GM21737 (cell line): Measurements from ENCODE around the gene ENTHD1.
"Not testable (repeated sequence)": the region's sequence is repeated elsewhere in the genome, so short reads cannot be mapped to it uniquely, and the experiment has no call there.

Experiments
- ATAC-seq: cut with Tn5 transposase; IDR thresholded peaks from one replicate; pipeline ENCODE4 v1.9.1; 2021; ENCODE audit warnings: mild to moderate bottlenecking, moderate library complexity; ENCODE audit not compliant: unreplicated experiment

ENTHD1 gene

DNA sequence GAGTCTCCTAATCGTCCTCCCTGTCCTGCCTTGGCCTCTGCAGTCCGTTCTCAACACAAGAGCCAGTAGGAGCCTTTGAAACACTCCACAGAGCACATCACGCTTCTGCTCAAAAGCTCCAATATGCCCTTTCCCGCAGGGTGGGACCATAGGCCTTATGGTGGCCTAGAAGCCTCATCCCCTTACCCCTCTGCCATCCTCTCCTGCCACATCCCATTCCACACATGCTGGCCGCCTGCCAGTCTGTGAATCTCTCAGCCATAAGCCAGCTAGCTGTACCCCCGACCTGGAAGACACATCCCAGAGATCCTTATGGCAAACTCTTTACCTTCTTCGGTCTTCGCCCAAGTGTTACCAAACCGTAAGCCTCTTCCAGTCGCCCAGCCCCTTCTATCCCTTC lies 157.8 kb downstream of the ENTHD1 start:
- no peak for ATAC-seq

DNA sequence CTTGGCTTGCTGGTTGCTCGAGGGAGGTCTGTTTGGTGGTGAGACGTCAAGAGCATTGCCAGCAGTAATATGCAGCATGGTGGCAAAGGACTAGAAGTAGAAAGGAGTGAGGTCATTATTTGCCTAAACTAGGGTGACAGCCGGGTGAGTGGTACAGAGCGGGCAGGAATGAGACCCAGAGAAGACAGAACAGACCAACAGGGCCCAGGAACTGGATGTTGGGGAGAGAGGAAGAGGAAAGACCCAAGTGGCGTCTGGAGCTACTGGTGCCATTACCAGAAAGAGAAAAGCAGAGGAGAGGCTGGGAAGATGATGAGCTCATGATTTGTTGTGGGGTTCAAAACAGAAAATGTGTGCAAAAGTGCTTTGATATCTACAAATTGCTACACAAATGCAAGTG lies 158.7 kb downstream of the ENTHD1 start:
- no peak for ATAC-seq

DNA sequence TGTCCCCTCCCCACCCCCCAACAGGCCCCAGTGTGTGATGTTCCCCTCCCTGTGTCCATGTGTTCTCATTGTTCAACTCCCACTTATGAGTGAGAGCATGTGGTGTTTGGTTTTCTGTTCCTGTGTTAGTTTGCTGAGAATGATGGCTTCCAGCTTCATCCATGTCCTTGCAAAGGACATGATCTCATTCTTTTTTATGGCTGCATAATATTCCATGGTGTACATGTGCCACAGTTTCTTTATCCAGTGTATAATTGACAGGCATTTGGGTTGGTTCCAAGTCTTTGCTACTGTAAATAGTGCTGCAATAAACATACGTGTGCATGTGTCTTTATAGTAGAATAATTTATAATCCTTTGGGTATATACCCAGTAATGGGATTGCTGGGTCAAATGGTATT lies 159.5 kb downstream of the ENTHD1 start:
- not testable (repeated sequence) for ATAC-seq

DNA sequence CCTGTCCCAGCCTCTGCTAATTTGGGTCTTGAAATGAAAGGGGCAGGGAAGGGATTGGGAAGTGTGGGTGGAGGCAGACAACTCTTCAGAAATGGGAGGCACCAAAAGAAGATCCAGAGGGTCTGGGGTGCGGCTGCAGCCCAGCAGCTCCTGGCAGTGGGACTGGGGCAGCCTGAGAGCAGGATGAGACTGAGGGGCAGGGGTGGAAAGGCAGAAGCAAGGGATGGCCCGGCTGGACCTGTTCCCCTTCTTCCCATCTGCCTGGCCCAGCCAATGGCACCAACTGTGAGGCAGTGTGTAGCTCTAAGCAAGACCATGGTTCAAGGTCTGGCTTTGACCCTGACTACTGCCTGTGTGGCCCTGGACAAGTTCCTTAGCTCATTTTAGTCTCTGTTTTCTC lies 160.4 kb downstream of the ENTHD1 start:
- ATAC-seq = no peak

DNA sequence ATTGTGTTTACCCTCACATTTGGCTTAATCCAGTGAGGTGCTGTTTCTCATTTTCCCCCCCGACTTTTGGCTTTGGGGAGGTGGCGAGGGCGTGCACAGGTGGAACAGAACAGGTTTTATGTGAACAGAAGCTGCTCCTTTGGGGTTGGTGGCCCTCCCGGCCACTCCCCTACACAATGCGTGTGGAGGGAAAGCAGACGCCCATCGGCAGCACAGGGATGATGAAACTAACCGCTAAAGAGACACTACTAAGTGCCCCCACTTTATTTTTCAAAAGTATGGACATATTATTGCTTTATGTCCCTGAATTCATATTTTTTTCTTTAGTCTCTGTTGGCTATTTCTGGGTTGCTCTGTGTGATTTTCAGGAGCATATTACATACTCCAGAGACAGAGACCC lies 160.9 kb downstream of the ENTHD1 start:
- no peak for ATAC-seq

DNA sequence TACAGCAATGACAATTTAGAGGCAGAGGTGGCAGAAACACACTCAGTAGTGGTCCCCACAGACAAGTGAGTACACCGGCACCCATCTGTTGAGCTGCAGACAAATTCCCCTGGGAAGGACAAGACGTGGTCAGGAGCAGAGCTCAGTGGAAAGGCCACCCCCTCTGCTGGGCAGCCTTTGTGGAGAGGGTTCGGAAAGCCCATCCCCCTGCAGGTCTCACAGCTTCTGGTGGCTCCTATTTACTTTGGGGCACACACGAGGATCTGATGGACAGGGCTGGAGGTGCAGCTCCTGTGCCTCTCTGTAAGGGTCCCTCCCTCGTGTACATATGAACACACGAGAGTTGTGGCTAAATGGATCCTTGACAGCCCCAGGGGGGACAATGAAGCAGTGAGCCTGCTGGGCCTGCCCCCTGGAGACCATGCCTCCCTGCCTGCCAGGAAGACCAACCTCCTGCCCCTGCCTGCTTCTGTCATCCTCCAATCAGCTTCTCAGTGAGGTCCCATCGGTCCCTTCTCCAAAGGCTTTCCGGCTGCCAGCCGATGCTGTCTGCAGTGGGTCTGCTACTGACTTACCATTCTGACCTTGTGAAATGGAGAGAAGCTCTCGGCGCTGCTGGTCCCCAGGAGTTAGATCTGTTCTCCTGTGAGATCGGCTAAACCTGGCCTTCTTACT lies 161.5 kb downstream of the ENTHD1 start:
- no peak for ATAC-seq

DNA sequence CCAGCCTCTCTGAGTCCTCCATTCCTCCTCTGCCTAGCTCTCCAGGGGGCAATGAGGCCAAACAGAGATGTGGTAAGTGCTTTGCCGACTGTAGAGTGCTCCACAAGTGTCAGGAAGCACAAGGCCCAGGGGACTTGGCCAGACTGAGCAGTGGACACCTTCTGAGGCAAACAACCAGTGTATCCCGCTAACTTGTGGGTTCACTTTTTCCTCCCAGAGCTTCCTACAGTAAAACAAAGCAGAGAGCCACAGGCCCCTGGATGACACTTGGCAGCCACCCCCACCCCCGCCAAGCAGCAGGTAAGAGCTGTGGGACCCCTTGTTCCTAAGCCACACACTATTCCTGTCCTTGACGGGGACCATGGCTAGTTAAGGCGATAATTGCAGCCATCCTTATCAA lies 162.1 kb downstream of the ENTHD1 start:
- ATAC-seq = no peak

DNA sequence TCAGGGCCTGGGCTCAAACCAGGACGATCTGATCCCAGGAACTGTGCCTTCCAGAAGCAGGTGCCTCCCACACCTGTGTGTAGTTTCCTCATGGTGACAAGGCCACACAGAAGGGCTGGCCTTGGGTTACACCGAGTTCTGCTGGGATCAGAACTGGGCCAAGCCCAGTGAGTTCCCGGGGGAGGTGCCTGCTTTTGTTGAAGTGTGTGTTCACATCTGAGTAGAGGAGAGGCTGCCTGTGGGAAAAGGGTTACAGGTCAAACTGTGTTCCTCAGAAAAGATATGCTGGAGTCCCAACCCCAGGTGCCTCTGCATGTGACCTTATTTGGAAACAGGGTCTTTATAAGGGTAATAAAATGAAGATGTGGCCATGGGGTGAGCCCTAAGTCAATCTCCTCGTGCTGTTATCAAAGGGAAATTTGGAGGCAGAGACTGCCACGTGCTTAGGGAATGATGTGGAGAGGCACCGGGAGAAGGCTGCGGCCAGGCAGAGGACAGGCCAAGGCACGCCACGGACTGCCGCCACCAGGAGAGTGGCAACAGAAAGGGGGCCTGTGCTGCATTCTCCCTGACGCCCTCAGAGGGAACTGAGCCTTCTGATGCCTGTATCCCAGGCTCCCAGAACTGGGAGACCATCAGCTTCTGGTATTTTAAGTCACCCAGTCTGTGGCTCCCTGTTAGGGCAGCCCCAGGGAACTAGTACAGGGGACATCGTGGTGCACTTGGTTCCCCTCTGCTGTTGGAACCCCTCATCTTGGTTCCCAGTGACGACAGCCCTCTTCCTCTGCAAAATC lies 164.2 kb downstream of the ENTHD1 start:
- ATAC-seq = no peak

DNA sequence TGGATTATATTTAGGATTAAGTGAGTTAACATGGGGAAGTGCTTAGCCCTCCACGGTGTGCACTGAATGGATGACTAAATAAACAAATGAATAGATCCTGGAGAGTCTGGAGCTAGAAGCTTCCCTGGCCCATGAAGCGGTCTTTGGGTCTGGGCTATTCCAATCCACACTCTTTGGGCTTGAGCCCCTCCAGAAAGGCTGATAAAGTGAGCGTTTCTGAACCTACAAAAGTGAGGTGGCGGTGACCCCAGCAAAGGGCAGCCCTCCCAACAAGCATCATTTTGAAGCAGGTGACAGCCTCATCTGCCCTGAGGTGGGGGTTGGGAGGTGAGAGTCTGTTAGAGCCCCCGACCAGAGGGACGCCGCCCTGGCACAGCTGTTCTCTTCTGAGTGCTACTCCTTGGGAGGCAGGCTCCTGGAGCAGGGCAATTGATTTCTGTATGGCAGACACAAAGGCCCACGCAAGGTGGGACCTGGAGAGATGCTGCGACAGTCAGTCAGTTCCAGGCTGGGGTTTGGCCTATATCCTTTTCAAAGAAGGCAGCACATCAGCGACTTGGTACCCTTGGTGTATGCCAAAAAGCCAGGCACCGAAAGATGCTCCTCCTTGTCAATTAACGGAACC lies 165.2 kb downstream of the ENTHD1 start:
- no peak for ATAC-seq

DNA sequence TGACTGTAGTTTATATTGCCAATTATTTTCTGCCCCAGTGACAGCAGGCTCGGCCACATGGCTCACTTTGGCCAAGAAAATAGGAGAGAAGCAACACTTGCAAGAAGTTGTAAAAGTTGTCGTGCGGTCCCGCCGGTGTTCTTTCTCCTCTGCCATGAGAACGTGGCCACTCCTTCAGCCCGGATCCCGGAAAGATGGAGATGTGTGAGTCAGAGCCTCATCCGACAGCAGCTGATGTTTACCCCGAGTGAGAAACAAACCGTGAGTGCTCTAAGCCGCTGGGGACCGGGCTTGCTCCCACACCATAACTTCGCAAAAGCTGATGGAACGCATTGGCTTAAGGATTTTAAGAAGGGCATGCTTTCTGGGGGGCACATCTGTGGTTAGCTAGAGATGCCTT lies 166.0 kb downstream of the ENTHD1 start:
- no peak for ATAC-seq

DNA sequence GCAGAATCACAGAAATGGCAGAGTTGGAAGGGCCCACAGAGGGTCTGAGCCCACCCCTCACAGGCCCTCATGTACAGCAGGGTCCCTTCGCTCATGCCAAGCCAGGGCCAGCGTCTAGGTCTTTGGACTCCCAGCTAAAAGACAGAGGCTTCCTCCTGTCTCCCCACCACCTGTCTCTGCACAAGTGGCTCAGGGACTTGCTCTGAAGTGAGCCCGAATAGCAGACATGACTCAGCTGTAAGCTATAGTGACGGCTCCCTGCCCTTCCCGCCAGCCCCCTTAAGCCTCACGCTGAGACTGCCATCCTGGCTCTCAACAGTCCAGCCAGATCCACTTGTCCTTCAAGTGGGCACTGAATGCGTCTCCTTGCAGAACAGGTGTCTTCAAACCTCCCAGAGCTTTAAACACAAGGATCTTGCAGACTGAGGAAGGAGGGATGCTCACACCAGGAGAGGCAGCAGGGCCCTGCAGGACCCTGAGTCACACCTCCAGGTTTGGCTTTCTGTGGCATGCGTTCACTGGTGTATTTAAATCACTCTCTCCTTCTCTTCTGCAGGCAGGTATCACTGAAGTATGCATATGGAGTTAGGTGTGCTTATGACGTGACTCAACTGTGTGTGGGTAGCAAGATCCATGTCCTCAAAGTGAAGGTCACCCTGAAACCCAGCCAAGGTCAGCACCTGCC lies 168.1 kb downstream of the ENTHD1 start:
- ATAC-seq = no peak

DNA sequence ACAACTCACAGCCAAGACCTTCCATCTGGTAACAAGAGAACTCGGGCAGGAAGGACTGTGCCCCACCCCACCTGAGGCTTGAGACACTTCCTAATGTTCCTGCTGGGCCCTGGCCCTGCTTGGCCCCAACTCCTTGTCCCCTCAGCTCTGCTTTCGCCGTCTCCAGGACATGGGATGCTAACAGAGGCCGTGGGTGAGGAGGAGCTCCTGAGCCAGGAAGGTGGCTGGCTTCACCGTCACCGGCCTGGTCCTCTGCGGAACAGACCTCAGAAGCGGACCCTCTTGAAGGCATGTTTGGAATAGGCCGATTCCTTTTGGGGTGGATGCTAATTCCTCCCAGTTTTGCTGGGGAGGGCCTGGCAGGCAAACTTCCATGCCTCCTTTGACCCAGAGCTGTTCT lies 168.7 kb downstream of the ENTHD1 start:
- no peak for ATAC-seq

DNA sequence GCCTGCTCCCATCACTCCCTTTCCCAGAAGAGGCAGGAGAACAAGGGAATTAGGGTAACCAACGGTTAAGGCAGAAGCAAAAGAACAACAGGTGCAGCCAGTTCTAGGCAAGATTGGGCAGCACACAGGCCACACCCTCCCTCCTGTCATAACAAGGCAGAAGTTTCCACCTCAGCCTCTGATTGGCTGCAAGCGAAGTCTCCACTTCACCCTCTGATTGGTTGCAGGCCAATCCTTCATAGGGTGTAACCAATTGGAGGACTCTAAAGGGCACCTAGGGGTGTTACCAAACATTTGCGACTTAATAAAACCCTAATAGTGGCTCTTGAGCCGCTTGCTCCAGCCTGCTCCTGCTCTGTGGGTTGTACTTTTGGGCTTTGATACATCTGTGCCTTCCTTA lies 169.2 kb downstream of the ENTHD1 start:
- ATAC-seq = no peak

DNA sequence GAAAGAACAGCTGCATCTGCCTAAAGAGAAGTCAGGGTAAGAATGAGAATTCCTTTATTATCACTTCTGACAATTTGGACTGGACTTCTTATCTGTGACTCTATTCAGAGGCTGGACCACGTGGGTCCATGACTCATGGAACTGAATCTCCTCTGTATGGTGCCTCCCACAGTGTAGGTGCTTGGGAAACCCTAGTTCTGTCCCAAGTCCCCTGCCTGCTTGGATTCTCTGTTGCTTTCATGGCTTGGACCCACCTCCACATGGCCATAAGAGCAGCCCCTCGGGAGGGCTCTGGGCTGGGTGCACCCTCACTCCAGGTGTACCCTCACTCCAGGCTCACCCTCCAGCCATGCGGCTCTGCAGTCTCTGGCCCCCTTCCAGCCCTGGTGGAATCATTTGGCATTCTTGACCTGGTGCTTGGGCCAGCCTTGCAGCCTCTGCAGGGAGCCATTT lies 169.6 kb downstream of the ENTHD1 start:
- ATAC-seq = no peak

DNA sequence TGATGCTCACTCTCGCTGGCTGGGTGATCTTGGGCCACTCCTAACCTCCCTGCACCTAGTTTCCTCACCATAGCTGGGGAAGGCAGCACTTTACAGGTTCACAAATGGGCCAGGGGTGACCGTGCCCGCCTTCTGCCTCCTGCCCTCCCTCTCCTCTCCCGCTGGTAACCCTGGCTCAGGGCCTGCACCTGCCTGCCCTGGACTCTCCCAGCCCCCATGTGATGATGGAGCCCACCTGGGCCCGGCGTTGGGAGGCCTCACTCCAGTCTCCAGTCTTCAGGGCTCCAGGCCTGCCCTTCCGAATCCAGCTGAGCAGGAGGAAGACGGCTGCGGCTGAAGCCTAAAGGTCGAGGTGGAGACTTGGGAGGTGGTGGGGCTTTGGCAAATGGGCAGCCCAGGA lies 170.1 kb downstream of the ENTHD1 start:
- no peak for ATAC-seq

DNA sequence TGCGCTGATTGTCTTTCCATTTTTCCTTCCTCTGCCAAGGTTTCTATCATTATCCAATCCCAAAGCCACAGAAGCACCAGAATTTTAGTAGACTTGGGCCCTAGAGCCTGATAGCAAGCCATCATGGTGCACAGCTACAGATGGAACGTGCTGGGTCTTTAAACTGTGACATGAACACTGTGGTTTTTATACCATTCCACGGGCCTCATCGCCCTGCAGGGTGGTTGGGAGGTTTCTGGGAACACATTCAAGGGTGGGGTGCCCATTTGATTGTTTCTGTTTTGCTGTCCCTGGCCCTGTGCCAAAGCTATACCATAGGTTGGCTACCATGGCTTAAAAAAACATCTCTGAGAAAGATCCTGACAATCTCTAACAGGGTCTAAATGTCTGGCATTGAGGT lies 171.1 kb downstream of the ENTHD1 start:
- no peak for ATAC-seq

DNA sequence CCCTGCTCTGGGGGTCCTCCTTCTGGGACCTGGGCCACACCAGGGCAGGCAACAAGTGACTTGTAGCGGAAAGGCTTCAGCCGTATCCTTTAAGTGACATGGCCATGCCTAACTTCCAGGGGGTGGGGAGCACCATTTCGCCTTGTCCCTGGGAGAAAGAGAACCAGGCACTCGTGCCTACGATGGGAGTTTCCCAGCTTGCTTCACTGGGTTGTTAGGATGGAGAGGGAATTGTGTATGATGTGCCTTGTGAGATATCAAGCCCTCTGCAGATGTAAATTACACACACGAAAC lies 171.6 kb downstream of the ENTHD1 start:
- no peak for ATAC-seq

DNA sequence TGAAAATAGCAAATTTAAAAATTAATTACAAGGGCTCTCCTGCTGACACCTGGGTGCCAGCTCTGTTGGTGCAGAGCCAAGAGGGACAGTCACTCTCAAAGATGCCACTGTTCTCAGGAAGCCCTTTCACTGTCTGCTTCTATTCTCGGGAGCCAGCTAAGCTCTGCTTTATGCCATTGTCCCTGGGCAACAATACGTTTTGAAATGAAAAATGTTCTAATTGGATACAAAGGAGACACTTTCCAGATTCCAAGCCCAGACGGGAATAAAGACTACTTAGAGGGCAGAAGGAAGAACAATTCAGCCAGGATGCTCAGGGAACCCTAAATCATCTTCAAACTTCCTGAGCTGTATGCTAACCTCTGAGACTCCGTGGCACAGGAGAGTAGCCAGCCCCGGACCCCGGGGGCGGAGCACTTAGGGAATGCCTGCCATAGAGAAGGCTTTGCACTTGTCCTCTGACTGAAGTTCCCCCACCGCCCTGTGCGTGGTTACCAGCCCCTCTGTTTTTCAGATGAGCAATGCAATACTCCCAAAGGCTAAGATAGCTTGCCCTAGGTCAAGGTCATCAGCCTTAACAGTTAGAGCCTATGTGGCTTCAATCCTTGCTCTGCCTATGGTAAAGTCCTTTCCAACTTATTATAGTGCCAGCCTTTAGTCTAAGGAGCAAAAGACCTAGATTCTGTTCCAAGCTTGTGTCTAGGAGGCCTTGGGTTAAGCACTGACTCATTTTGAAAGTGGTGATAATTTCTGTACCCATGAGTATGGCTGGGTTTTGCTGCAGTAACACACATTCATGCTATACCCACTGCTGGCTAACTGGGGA lies 172.1 kb downstream of the ENTHD1 start:
- ATAC-seq = no peak

DNA sequence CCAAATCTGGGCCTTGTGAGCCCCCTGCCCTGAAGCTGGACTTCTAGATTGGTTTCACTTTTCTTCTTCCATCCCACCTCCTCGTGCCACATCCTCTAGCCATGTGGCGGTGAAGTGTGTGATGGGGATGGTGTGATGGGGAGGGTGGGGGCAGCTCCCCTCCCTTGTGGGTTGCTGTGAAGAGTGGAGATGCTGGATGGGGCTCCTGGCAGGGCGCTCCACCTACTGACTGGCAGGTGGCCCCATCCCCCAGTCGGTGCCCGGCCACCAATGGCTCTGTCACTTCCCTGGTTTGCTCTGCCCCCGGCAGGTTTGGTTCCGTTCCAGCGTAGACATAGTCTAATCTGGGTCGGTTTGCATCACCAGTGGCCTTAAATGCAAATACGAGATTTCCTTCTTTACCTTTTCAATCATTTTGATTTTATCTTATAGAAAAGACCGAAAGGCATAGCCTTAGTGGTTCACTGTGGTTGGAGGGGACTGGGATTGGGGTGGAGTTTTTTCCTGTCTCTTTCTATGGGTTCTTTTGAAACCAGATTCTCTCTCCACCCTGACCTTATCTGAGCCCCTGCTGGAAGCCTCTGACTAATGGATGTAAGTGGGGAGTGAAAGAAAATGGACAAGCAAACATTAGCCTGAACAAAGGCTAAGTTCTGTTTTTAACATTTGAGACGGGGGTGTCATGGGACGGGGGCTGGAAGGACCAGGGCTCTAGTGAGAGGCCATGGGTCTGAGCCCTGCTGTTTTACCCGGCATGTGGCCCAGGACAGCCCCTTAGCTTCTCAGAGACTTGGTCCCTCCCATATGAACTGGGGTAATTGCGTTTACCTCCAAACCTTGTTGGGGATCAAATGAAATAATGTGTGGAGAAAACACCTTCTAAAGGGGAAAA lies 173.8 kb downstream of the ENTHD1 start:
- ATAC-seq = no peak

DNA sequence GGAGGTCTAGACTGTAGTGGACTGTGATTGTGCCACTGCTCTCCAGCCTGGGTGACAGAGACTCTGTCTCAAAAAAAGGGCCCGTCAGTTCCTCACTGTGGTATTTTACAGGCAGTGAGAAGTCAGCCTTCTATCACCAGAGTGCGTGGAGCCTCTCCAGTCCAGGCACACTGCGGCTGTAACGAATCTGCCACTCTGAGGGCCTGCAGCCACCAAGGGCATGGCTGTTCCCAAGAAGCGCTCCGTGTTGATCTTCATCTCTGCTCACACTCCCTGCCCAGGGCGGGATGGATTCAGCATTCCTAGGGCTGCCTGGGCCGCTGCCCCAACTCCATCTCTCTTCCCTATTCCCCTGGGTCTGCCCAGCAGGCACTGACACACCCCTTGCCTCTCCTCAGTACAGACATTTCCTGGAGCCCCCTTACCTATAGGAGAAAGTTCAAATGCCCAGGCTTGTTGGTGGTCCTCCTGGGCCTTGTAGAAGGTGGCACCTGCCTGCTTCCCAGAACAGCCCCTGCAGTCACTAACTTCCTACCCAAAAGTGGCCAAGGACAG lies 174.6 kb downstream of the ENTHD1 start:
- no peak for ATAC-seq
